Liver (tissue), 9 donors: ENCODE results near the gene SRSF8. TPM values are rescaled to one million over a fixed set of nuclear protein-coding genes. Genes with fewer than 3 reads are reported as not detected.

Experiments
- DNase-seq: peaks from one replicate; pipeline ENCODE4 v3.0.0-alpha.2; 2017; ENCODE audit warnings: low spot score
- H3K27ac ChIP-seq, 2 donors: one replicate each; pipeline ENCODE4 v1.7.0; 2013; ENCODE audit warnings: inconsistent platforms in 2 of 2, low read length in 2 of 2, control low read depth in 1 of 2, low read depth in 1 of 2, mild to moderate bottlenecking in 1 of 2
- H3K27me3 ChIP-seq, 4 donors: one replicate each; pipeline versions ENCODE4 v1.6.1 to v1.7.0; 2013; ENCODE audit warnings: low read length in 3 of 4, inconsistent platforms in 1 of 4, mild to moderate bottlenecking in 1 of 4, moderate library complexity in 1 of 4; ENCODE audit not compliant: control insufficient read depth in 4 of 4, insufficient read depth in 4 of 4
- H3K36me3 ChIP-seq, 4 donors: one replicate each; pipeline versions ENCODE4 v1.6.1 to v1.7.0; 2013; ENCODE audit warnings: low read length in 3 of 4, mild to moderate bottlenecking in 3 of 4, low read depth in 1 of 4, moderate library complexity in 1 of 4; ENCODE audit not compliant: control insufficient read depth in 4 of 4, insufficient read depth in 3 of 4
- H3K4me1 ChIP-seq, 4 donors: one replicate each; pipeline versions ENCODE4 v1.6.1 to v1.7.0; 2013; ENCODE audit warnings: low read length in 3 of 4, mild to moderate bottlenecking in 3 of 4, moderate library complexity in 1 of 4; ENCODE audit not compliant: control insufficient read depth in 4 of 4, insufficient read depth in 4 of 4
- H3K4me3 ChIP-seq, 3 donors: one replicate each; pipeline versions ENCODE4 v1.6.1 to v1.7.0; 2013; ENCODE audit warnings: low read length in 3 of 3, control low read depth in 1 of 3, low read depth in 1 of 3, mild to moderate bottlenecking in 1 of 3
- H3K9ac ChIP-seq, 2 donors: one replicate each; pipeline ENCODE4 v1.7.0; 2013; ENCODE audit warnings: low read length in 2 of 2, mild to moderate bottlenecking in 2 of 2, moderate library complexity in 2 of 2, control low read depth in 1 of 2, low read depth in 1 of 2
- H3K9me3 ChIP-seq, 4 donors: one replicate each; pipeline versions ENCODE4 v1.6.1 to v1.7.0; 2013; ENCODE audit warnings: low read length in 3 of 4; ENCODE audit not compliant: control insufficient read depth in 4 of 4
- ATF3 ChIP-seq: IDR thresholded peaks from 2 replicates; pipeline ENCODE4 v1.6.1; 2016; ENCODE audit warnings: antibody characterized with exemption
- CTCF ChIP-seq: fragments of 150-350 bp; IDR thresholded peaks from 2 replicates; pipeline ENCODE4 v1.5.1; 2017; ENCODE audit warnings: improper control_type of control experiment, low read depth, low read length; ENCODE audit not compliant: missing input control
- EGR1 ChIP-seq, 2 donors: IDR thresholded peaks; 2 replicates each; pipeline ENCODE4 v1.6.1; 2016 to 2018; ENCODE audit warnings: antibody characterized with exemption in 2 of 2, low read depth in 2 of 2
- FOXA1 ChIP-seq: IDR thresholded peaks from 2 replicates; pipeline ENCODE4 v1.6.1; 2016; ENCODE audit warnings: antibody characterized with exemption
- FOXA2 ChIP-seq: IDR thresholded peaks from 2 replicates; pipeline ENCODE4 v1.6.1; 2016; ENCODE audit warnings: antibody characterized with exemption
- GABPA ChIP-seq, 2 donors: IDR thresholded peaks in 1 of 2; conservative IDR thresholded peaks in 1 of 2; 2 replicates each; pipeline ENCODE4 v1.6.1; 2016; ENCODE audit warnings: antibody characterized with exemption in 2 of 2, mild to moderate bottlenecking in 1 of 2, moderate library complexity in 1 of 2
- HNF4A ChIP-seq, 2 donors: conservative IDR thresholded peaks; 2 replicates each; pipeline ENCODE4 v1.6.1; 2016; ENCODE audit warnings: antibody characterized with exemption in 2 of 2, mild to moderate bottlenecking in 2 of 2
- HNF4G ChIP-seq: IDR thresholded peaks from 2 replicates; pipeline ENCODE4 v1.6.1; 2016; ENCODE audit warnings: antibody characterized with exemption
- JUND ChIP-seq, 2 donors: IDR thresholded peaks; 2 replicates each; pipeline ENCODE4 v1.6.1; 2016; ENCODE audit warnings: antibody characterized with exemption in 2 of 2
- MAX ChIP-seq: IDR thresholded peaks from 2 replicates; pipeline ENCODE4 v1.6.1; 2016; ENCODE audit warnings: antibody characterized with exemption
- NR2F2 ChIP-seq: IDR thresholded peaks from 2 replicates; pipeline ENCODE4 v1.6.1; 2016; ENCODE audit warnings: antibody characterized with exemption
- RAD21 ChIP-seq, 2 donors: IDR thresholded peaks; 2 replicates each; pipeline ENCODE4 v1.6.1; 2016; ENCODE audit warnings: antibody characterized with exemption in 2 of 2, mild to moderate bottlenecking in 2 of 2
- REST ChIP-seq: IDR thresholded peaks from 2 replicates; pipeline ENCODE4 v1.6.1; 2016; ENCODE audit warnings: antibody characterized with exemption, mild to moderate bottlenecking
- RXRA ChIP-seq, 2 donors: IDR thresholded peaks; 2 replicates each; pipeline ENCODE4 v1.6.1; 2017 to 2018; ENCODE audit warnings: antibody characterized with exemption in 2 of 2, mild to moderate bottlenecking in 1 of 2
- SP1 ChIP-seq: IDR thresholded peaks from 2 replicates; pipeline ENCODE4 v1.6.1; 2018; ENCODE audit warnings: antibody characterized with exemption, mild to moderate bottlenecking
- TAF1 ChIP-seq: conservative IDR thresholded peaks from 2 replicates; pipeline ENCODE4 v1.6.1; 2016; ENCODE audit warnings: antibody characterized with exemption, mild to moderate bottlenecking
- YY1 ChIP-seq: IDR thresholded peaks from 2 replicates; pipeline ENCODE4 v1.6.1; 2016; ENCODE audit warnings: antibody characterized with exemption, mild to moderate bottlenecking
- ZBTB33 ChIP-seq: IDR thresholded peaks from 2 replicates; pipeline ENCODE4 v1.6.1; 2016; ENCODE audit warnings: antibody characterized with exemption
- WGBS: extraction: QIAGEN DNeasy Blood & Tissue Kit; methylation state at CpG from one replicate; pipeline ENCODE4 v1.1.7; 2013; 5-methylcytosine and 5-hydroxymethylcytosine counted together
- polyA plus RNA-seq, 2 donors: library from polyadenylated mRNA; stranded (reverse) in 1 of 2; unstranded in 1 of 2; fragments of 200-250 nt in 1 of 2; fragments of >200 nt in 1 of 2; fragmentation: Nextera tagmentation in 1 of 2; extraction: Ambion mirVana in 1 of 2; gene quantifications; one replicate each; pipeline versions ENCODE4 v1.2.1 to v1.2.3, GENCODE V29; 2013 to 2015
- total RNA-seq, 2 donors: library from RNA; depleted of rRNA; stranded (reverse); fragments of >200 nt; gene quantifications; one replicate each; pipeline ENCODE4 v1.2.3, GENCODE V29; 2014
- donor health status: healthy.
- donor health status: healthy.
- donor health status: healthy.
- donor health status: healthy.
- donor health status: healthy.

SRSF8 gene
- total and polyA plus RNA-seq, 4 donors: 15.4 to 31.8 (median 17.8) TPM

- TF ChIP-seq FOXA1: no peak
Observed at GRCh38 chr11:95104121-95104830, 37.6 kb downstream of the SRSF8 start.

GRCh38 chr11:95104856-95105255 lies 38.1 kb downstream of the SRSF8 start:
- no peak for DNase-seq
- Histone ChIP-seq H3K9ac (no peak overlapping the region), H3K9me3 (no peaks in the 10 kb centered on the region), H3K4me1 (no peaks in the 10 kb centered on the region), H3K27me3 (no peaks in the 10 kb centered on the region), H3K27ac (no peak overlapping the region), H3K4me3 (no peak overlapping the region), H3K36me3 (no peaks in the 10 kb centered on the region)
- TF ChIP-seq SP1 (no peak), ATF3 (no peak), HNF4G (no peak), TAF1 (no peak), HNF4A (conservative IDR thresholded peaks at IDR 0.05) (no peak), RAD21 (IDR thresholded peaks at IDR 0.05) (no peak), FOXA1 (no peak), CTCF (no peak), EGR1 (IDR thresholded peaks at IDR 0.05; ENCODE audit: low read depth in 2 of 2) (no peak), GABPA (IDR thresholded peaks at IDR 0.05 in 1 of 2, conservative IDR thresholded peaks at IDR 0.05 in 1 of 2) (no peak), ZBTB33 (no peak), RXRA (IDR thresholded peaks at IDR 0.05) (no peak), NR2F2 (no peak), JUND (IDR thresholded peaks at IDR 0.05) (no peak), MAX (no peak), REST (no peak), FOXA2 (no peak), YY1 (no peak)
- WGBS: 90% methylated on average over 3 of the region's 3 CpGs

More at GRCh38 chr11:95104121-95104830, 37.6 kb downstream of the SRSF8 start:
- no peaks in the 10 kb centered on the region for H3K27me3 ChIP-seq
- H3K4me3 ChIP-seq: no peak overlapping the region
- WGBS: 88% methylated on average over 6 of the region's 6 CpGs
- no peaks in the 10 kb centered on the region for H3K36me3 ChIP-seq
- no peaks in the 10 kb centered on the region for H3K4me1 ChIP-seq
- no peaks in the 10 kb centered on the region for H3K9me3 ChIP-seq
- H3K9ac ChIP-seq: no peak overlapping the region
- H3K27ac ChIP-seq: no peak overlapping the region
- no peak for DNase-seq
